GM19372 (cell line): ENCODE results near the gene AMZ2.
"Not testable (repeated sequence)": the region's sequence is repeated elsewhere in the genome, so short reads cannot be mapped to it uniquely, and the experiment has no call there.

ENCODE experiments used
- ATAC-seq: cut with Tn5 transposase; IDR thresholded peaks from one replicate; pipeline ENCODE4 v1.9.1; 2021; ENCODE audit warnings: mild to moderate bottlenecking, low read depth, moderate library complexity; ENCODE audit not compliant: unreplicated experiment

The AMZ2 gene

GRCh38 chr17:68219429-68219828 lies 28.4 kb upstream of the AMZ2 start:
- ATAC-seq: not testable (repeated sequence)

DNA sequence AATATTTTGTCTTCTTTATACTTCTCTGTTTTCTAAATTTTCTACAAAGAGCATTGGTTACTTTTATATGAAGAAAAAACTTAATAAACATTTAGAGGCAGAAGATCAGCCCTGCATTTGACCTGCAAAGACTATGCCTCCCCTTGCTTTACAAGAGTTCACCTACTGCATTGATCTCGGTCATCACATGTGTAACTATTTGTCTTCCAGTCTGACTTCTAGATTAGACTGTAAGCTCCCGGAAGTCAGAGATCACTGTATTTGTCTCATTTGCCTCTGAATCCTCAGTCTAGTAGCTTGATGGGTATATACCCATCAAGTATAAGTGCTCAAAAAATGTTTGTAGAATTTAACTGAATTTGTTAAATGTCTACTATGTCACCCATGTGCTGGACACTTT lies 27.7 kb upstream of the AMZ2 start:
- ATAC-seq: not testable (repeated sequence)

DNA sequence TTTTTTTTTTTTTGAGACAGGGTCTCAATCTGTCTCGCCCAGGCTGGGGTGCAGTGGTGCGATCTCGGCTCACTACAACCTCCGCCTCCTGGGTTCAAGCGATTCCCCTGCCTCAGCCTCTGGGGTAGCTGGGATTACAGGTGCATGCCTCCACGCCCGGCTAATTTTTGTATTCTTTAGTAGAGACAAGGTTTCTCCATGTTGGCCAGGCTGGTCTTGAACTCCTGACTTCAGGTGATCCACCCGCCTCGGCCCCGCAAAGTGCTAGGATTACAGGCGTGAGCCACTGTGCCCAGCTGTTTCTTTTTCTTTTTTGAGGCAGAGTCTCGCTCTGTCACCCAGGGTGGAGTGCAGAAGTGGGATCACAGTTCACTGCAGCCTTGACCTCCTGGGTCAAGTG lies 27.1 kb upstream of the AMZ2 start:
- ATAC-seq: not testable (repeated sequence)

GRCh38 chr17:68221786-68222185 lies 26.1 kb upstream of the AMZ2 start:
- no peak for ATAC-seq

GRCh38 chr17:68222606-68223005 lies 25.2 kb upstream of the AMZ2 start:
- ATAC-seq: no peak

GRCh38 chr17:68225055-68225454 lies 22.8 kb upstream of the AMZ2 start:
- ATAC-seq: not testable (repeated sequence)

DNA sequence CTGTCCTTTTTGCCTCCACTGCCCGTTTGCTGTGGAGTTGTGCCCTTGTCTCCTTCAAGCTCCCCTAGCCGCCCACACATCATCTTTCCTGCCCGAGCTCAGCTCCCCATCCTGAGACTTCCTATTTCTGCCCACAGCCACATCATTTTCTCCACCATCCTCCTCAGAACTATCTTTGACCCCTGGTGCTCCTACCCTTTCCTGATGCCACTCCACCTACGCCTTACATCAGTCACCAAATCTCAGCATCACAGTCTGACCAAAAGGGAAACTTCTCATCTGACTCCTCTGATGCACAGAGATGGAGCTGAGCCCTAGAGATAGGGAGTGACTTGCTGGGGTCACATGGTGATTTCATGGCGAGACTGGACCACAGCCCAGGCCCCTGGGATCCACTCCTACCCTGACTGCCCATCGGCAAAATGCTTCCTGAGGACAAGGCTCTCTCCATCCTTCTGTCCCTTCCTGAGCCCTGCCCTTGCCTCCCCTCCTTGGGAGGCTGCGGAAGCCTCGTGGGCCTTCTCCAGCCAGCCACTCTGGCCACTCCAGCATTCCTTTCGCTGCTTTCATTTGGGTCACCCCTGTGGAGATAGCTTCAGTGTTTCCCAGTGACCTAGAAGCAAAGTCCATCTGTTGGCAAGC lies 19.7 kb upstream of the AMZ2 start:
- not testable (repeated sequence) for ATAC-seq

DNA sequence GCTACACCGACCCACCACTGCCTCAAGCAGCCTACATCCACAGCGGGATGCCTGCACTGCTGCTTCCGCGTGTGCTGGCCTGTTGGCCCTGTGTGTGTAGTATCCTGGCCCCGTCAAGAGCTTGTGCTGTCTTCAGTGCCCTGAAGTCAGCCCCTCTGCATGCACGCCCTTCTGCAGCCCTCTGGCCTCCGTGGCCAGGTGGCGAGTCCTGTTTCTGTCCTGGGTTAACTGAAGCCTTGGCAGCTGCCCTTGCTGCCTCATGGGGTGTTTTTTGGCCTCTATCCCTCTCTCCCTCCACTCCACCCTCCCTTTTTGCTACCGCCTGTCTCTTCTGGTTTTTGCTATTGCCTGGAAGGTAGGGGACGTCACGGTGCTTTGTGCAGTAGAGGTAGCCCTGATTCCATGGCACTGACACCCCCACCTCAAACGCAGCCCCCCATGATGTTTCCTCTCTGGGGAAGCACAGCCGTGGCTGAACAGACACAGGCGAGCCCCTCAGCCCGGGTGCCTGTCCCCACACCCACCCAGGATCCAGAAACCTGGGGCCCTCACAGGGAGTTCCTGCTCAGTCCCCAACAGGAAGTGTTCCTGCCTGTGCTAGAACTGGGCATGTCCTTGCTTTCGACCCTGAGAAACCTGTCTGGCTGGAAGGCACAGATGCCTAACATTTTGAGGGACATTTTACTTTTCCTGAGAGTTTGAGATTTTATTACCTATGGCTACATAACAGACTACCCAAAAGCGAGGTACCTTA lies 18.8 kb upstream of the AMZ2 start:
- no peak for ATAC-seq

DNA sequence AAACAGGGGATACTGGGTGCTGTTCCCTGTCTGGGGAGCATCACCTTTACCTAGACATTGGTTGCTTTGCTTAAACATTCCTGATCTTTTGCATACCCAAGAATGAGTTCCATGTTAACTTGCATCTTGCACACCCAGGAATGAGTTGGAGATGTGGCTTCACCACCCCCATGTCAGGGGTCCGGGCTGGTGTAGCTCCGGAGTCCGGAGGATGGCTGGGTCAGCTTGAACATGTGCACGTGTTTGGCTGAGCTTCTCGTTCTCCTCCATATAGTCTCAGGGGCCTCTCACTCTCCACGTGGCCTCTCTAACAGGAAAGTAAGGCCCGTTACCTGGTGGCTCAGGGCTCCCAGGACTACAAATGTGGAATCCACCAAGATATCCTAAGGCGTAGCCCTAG lies 18.2 kb upstream of the AMZ2 start:
- no peak for ATAC-seq

GRCh38 chr17:68231131-68231530 lies 16.7 kb upstream of the AMZ2 start:
- ATAC-seq: not testable (repeated sequence)

GRCh38 chr17:68231541-68231940 lies 16.3 kb upstream of the AMZ2 start:
- ATAC-seq: no peak

DNA sequence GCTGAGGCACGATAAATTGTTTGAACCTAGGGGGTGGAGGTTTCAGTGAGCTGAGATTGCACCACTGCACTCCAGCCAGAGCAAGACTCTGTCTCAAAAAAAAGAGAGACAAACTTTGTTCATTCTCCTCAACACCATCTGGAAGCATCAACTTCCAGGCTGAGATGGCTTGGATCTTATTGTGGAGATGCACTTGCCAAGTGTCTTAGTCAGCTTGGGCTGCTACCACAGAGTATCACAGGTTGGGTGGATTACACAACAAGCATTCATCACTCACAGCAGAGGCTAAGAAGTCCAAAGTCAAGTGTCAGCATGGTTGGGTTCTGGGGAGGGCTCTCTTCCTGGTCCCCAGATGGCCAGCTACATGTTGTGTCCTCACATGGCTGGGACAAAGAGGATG lies 15.1 kb upstream of the AMZ2 start:
- ATAC-seq: not testable (repeated sequence)

DNA sequence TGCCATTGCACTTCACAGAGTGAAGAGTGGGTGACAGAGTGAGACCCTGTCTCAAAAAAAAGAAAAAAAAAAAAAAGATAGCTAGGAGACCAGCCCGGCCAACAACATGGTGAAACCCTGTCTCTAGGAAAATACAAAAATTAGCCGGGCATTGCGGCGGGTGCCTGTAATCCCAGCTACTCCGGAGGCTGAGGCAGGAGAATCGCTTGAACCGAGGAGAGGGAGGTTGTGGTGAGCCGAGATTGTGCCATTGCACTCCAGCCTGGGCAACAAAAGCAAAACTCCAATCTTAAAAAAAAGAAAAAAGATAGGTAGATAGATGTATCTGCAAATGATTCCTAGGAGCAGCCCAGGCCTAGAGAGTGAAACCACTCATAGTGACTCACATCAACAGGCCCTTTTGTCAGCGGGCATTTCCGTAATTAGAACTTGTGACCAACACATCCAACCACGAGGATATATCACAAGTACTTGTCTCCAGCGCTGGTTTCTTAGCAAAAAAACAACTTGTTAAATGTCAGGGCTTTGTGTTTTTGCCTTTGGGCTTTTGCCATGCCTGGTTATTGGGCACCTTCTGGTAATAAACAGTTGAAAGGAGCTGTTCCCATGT lies 13.0 kb upstream of the AMZ2 start:
- not testable (repeated sequence) for ATAC-seq

GRCh38 chr17:68235336-68235791 lies 12.5 kb upstream of the AMZ2 start:
- ATAC-seq: not testable (repeated sequence)

GRCh38 chr17:68237369-68238163 lies 10.3 kb upstream of the AMZ2 start:
- peak; percentile 59 for ATAC-seq

DNA sequence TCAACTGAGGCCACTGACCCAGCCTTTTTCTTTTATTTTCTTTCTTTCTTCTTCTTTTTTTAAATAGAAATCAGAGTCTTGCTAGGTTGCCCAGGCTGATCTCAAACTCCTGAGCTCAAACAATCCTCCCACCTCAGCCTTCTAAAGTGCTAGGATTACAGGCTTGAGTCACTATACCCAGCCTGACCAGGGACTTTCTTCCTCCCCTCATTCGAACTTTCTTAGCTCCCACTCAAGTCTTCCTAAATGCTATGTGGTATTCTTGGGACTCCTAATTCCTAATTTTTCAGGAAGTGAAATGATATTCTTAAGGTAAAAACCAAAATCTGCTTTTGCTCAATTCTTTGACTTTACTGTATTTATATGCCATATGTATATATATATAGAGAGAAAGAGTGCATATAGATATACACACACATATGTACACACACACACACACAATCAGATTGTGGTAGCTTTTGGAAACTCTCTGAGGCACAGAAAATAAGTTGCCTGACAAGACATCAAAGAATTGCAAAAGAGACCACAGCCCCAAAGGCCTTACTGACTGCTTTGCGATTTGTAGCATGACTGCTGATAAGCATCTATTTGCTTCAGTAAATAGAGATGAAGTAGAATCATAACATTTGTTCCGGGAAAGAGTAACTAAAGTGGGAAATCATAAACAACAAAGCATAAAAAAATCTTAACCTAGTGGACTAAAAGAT lies 9.5 kb upstream of the AMZ2 start:
- ATAC-seq: no peak

DNA sequence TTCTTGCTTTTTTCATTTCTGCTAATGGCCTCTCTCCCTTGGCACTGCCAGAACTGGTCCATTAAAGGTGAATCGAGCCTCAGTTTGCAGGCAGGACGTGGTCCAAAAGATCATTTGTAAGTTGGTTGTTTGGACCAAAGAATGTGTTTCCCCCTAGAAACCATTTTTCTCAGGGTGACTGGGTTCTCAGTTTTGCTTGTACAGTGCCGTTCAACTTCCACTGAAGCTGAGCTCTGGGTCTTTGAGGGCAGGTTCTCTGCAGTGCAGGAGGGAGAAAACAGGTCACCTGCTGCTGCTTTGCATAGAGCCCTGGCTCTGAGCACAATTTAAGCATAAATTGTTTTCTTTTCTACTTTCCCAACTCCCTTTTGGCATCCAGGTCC lies 9.0 kb upstream of the AMZ2 start:
- no peak for ATAC-seq

DNA sequence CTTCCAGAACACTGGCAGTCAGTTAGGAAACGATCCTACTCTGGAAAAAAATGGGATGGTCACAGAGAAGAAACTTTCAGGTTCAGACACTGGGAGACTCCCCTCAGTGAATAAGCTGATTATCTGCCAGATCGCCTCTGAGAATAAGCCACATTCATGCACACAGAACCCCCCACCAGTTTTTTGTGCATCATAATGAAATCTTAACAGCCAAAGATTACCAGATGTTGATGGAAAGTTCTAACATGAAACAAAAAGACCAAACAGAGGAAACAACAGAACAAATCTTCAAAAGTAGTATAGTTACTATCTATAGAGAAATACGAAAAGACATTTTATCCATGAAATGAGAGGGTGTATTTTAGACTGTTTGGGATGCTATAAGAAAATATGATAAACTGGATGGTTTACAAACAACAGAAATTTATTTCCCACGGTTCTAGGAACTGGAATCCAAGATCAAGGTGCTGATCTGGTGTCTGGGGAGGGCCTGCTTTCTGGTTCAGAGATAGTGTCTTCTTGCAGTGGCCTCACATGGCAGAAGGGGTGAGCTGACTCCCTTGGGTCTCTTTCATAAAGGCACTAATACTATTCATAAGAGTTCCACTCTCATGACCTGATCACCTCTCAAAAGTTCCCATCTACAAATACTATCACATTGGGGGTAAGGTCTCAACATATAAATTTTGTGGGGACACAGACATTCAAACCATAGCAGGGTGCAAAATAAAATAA lies 8.0 kb upstream of the AMZ2 start:
- ATAC-seq: no peak

DNA sequence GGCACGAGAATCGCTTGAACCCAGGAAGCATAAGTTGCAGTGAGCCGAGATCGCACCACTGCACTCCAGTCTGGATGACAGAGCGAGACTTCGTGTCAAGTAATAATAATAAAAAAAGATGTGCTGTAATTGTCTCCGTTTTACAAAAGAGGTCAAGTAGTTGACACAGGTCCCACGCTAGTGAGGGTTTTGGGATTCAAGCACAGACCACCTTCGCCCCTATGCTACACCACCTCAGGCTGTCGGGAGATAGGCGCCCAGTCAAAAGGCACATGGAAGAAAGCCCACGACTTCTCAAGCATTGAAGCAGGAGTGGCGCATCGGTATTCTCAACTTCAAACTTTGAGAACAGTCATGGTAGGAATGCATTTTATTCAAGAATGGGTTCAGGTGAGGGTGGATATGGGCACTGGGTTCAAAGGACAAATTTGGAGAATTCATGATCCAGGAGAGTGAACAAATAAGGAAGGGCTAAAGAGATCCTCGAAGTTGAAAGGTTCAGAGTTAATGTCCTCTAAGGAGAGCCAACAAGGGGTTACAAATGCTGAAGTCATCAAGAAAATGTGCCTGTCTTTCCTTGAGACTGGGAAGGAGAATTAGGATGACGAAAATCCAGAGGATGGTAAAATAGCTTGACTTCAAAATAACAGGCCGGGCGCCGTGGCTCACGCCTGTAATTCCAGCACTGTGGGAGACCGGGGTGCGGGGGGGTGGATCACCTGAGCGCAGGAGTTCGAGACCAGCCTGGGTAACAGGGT lies 1.4 kb upstream of the AMZ2 start:
- ATAC-seq: no peak
